ENCODE measurements around the gene MUC2. TPM values are rescaled to one million over a fixed set of nuclear protein-coding genes. Genes with fewer than 3 reads are reported as not detected.

MUC2 gene
- total RNA-seq, 2 donors from 2014 or later: not detected

DNA sequence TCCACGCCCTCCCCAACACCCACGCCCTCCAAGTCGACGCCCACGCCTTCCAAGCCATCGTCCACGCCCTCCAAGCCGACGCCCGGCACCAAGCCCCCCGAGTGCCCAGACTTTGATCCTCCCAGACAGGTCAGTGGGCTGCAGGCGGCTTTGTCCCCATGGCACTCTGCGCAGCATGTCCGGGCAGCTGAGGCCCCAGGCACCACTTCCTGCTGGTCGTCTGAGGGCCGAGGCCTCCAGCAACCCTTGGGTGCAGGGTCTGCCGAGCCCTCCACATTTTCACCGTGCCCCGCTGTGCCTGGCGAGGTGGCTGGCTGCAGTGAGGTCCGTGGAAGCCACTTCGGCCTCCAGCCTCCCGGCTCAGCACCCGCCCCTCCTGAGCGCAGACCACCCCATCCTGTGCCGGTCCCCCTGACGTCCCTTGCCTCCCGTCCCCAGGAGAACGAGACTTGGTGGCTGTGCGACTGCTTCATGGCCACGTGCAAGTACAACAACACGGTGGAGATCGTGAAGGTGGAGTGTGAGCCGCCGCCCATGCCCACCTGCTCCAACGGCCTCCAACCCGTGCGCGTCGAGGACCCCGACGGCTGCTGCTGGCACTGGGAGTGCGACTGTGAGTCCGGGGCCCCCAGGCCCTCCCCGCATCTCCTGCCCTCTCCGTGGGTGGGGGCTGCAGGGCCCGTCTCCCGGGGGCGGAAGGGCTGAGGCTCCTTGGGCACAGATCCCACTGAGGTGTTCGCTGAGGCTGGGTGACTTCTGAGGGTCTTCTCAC is 26.8 kb downstream of the MUC2 start:
- Histone ChIP-seq H3K36me3 (no peaks in the 10 kb centered on the region), H3K27ac (no peak overlapping the region), H3K4me1 (no peaks in the 10 kb centered on the region), H3K9me3 (no peaks in the 10 kb centered on the region), H3K4me3 (no peak overlapping the region), H3K27me3 (no peaks in the 10 kb centered on the region)
- TF ChIP-seq, protein P1, sequence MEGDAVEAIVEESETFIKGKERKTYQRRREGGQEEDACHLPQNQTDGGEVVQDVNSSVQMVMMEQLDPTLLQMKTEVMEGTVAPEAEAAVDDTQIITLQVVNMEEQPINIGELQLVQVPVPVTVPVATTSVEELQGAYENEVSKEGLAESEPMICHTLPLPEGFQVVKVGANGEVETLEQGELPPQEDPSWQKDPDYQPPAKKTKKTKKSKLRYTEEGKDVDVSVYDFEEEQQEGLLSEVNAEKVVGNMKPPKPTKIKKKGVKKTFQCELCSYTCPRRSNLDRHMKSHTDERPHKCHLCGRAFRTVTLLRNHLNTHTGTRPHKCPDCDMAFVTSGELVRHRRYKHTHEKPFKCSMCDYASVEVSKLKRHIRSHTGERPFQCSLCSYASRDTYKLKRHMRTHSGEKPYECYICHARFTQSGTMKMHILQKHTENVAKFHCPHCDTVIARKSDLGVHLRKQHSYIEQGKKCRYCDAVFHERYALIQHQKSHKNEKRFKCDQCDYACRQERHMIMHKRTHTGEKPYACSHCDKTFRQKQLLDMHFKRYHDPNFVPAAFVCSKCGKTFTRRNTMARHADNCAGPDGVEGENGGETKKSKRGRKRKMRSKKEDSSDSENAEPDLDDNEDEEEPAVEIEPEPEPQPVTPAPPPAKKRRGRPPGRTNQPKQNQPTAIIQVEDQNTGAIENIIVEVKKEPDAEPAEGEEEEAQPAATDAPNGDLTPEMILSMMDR (IDR thresholded peaks at IDR 0.05): no peak
- no peak for DNase-seq (ENCODE audit: low spot score)

DNA sequence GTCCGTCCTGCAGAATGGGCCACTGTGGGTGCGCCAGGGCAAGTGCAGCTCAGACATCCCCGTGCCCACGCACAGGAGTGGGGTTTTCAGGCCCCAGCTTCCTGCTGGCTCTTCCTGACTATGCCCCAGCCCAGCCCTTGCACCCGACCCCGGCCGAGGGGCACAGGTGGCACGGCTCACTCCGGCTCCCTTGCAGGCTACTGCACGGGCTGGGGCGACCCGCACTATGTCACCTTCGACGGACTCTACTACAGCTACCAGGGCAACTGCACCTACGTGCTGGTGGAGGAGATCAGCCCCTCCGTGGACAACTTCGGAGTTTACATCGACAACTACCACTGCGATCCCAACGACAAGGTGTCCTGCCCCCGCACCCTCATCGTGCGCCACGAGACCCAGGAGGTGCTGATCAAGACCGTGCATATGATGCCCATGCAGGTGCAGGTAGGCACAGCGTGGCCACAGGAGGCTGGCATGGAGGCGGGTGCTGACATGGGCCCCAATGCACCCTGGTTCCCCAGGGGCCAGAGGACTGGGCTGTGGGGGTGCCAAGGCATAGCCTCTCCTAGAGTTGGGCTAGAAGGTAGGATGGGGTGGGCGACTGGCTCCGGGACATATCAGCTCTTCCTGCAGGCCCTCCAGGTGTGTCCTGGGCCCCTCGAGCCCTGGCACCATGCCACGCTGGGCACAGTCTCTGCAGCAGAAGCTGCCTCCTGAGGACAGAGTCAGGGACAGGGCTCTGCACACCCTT is 27.7 kb downstream of the MUC2 start:
- H3K4me3 ChIP-seq: no peak overlapping the region
- no peak overlapping the region for H3K27ac ChIP-seq
- no peaks in the 10 kb centered on the region for H3K36me3 ChIP-seq
- H3K4me1 ChIP-seq: no peaks in the 10 kb centered on the region
- DNase-seq (ENCODE audit: low spot score): no peak
- TF ChIP-seq, protein P1 (IDR thresholded peaks at IDR 0.05): no peak
- no peaks in the 10 kb centered on the region for H3K27me3 ChIP-seq
- H3K9me3 ChIP-seq: no peaks in the 10 kb centered on the region

DNA sequence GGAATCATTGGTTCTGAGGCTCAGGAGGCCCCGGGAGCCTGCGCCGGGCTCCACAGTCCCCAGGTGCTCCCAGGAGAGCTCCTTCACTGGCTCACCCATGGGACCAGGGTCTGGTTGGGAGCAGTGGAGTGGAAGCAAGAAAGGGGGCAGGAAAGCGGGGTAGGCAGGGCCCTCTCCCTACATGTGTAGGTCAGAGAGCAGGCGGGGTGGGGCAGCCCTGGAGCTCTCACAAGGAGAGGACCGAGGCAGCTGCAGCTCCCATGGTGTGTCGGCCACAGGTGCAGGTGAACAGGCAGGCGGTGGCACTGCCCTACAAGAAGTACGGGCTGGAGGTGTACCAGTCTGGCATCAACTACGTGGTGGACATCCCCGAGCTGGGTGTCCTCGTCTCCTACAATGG is 28.3 kb downstream of the MUC2 start:
- TF ChIP-seq, protein P1 (IDR thresholded peaks at IDR 0.05): no peak
- H3K9me3 ChIP-seq: no peaks in the 10 kb centered on the region
- no peak overlapping the region for H3K27ac ChIP-seq
- DNase-seq (ENCODE audit: low spot score): no peak
- no peaks in the 10 kb centered on the region for H3K27me3 ChIP-seq
- no peak overlapping the region for H3K4me3 ChIP-seq
- H3K4me1 ChIP-seq: no peaks in the 10 kb centered on the region
- no peaks in the 10 kb centered on the region for H3K36me3 ChIP-seq

DNA sequence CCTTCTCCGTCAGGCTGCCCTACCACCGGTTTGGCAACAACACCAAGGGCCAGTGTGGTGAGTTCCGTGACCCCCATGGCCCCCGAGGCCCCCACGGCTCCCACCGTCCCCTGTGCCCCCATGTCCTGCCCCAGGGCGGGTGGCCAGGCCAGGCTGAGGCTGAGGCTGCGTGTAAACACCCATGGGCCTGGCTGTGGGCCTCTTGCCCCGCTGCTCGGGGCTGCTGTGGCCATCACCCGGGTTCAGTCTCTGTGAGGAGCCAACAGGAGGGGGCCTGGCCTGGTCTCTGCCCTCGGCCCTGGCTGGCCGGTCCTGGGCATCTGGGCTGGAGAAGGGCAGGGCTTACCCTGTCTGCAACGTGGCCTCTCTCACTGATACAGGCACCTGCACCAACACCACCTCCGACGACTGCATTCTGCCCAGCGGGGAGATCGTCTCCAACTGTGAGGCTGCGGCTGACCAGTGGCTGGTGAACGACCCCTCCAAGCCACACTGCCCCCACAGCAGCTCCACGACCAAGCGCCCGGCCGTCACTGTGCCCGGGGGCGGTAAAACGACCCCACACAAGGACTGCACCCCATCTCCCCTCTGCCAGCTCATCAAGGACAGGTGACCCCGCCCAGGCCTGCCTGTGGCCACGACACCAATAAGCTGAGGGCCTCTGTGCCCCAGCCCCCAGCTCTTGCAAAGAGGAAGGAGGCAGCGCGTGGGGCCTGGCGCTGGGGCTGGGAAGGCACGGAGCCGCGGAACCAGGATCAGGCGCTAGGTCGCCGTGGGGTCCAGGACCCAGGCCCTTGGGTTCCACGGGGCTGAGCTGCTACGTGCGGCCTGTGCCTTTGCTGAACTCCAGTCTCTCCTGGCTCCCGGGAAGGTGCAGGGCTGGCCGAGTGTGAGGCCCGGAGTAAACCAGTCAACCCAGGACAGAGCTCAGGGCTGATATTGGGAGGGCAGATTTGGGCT is 29.0 kb downstream of the MUC2 start:
- H3K36me3 ChIP-seq: no peaks in the 10 kb centered on the region
- no peaks in the 10 kb centered on the region for H3K27me3 ChIP-seq
- TF ChIP-seq, protein P1 (IDR thresholded peaks at IDR 0.05): no peak
- no peaks in the 10 kb centered on the region for H3K4me1 ChIP-seq
- H3K27ac ChIP-seq: no peak overlapping the region
- H3K4me3 ChIP-seq: no peak overlapping the region
- no peak for DNase-seq (ENCODE audit: low spot score)
- no peaks in the 10 kb centered on the region for H3K9me3 ChIP-seq

DNA sequence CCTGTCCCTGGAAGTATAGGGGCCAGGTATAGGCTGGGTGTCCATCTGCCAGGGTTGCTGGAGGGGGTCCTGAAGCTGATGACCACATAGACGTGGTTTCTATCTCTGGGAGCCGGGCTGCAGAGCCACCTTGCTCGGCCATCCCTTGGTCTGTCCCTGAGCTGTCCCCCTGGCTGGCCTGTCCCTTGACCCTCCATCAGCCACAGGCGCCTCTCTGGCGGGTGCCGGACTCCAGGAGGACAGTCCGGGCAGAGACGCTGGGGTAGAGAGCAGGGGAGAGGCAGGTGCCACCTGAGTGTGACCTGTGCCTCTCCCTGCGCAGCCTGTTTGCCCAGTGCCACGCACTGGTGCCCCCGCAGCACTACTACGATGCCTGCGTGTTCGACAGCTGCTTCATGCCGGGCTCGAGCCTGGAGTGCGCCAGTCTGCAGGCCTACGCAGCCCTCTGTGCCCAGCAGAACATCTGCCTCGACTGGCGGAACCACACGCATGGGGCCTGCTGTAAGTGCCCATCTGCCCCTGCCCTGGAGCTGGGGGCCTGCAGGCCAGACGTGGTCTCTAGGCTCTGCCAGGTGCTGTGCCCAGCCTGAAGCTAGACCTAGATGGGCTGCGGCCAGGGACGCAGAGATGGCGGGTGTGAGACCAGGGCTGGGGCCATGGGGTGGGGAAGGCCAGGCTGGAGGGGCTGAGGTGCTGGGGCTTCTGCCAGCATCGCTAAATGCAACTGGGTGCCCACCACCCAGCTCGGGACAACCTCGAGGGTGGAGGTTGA is 29.9 kb downstream of the MUC2 start:
- Histone ChIP-seq H3K4me3 (no peak overlapping the region), H3K4me1 (no peaks in the 10 kb centered on the region)
- DNase-seq (ENCODE audit: low spot score): no peak

More for the DNA sequence above, 29.9 kb downstream of the MUC2 start:
- H3K9me3 ChIP-seq: no peaks in the 10 kb centered on the region
- H3K27me3 ChIP-seq: no peaks in the 10 kb centered on the region
- H3K36me3 ChIP-seq: no peaks in the 10 kb centered on the region
- H3K27ac ChIP-seq: no peak overlapping the region
- TF ChIP-seq, protein P1 (IDR thresholded peaks at IDR 0.05): no peak
